HG03571 (cell line): Measurements from ENCODE around the gene DDX50.
"Not testable (repeated sequence)": the region's sequence is repeated elsewhere in the genome, so short reads cannot be mapped to it uniquely, and the experiment has no call there.

ENCODE experiments used
- ATAC-seq: cut with Tn5 transposase; IDR thresholded peaks from one replicate; pipeline ENCODE4 v1.9.1; 2021; ENCODE audit not compliant: unreplicated experiment

The DDX50 gene

DNA sequence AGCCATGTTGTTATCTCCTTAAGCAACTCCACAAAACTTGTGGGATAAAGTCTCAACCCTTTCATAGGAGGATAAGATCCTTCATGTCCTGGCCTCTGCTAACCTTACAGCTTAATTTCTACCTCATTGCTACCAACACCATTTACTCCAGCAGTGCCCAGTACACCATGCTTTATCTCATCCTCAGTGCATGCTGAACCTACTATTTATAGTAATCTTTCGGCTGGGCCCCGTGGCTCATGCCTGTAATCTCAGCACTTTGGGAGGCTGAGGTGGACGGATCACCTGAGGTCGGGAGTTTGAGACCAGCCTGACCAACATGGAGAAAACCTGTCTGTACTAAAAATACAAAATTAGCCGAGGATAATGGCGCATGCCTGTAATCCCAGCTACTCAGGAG lies 78.6 kb downstream of the DDX50 start:
- ATAC-seq = not testable (repeated sequence)

DNA sequence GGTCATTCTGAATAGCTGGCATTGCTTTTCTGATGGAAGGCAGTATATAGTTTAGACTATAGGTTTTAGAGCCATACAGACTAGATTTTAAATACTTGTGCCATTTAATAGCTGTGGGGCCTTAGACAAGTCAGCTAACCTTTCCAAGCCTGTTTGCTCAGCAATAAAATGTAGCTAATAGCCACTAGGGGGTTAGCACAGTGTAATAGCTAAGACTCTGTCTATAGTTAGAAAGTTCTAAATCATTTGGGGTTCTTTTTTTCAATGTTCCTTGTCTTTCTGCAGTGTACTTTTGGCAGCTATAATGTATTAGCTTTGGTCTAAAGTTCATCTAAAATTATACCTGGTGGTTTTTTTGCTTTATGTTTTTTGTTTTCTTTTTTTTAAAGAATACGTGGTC lies 80.0 kb downstream of the DDX50 start:
- no peak for ATAC-seq

DNA sequence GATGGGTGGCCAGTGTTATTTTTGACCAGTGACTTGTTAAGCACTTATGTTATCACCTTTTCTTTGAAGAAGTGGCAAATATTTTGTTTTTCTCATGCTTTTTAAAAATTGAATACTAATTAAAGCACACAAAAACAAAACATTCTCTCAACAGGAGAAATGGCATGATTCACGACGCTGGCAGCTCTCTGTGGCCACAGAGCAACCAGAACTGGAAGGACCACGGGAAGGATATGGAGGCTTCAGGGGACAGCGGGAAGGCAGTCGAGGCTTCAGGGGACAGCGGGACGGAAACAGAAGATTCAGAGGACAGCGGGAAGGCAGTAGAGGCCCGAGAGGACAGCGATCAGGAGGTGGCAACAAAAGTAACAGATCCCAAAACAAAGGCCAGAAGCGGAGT lies 81.3 kb downstream of the DDX50 start:
- ATAC-seq = no peak

DNA sequence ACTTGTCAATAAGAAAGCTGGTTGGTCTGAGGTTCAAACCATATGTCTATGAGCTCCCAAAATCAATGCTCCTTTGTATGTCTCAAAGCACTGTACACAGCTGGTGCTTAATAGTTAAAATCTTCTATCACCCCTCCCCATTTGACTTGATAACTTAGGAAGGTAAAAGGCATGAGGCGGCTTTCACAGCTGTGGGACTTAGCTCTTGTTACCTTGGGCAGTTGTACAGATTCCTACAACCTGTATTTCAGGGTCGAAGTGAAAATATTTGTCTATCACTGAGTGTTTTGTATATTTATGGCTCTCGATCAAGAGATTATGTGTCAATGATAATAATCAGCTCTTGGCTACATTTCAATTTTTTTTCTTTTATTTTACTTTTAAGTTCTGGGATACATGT lies 86.5 kb downstream of the DDX50 start:
- ATAC-seq = no peak

DNA sequence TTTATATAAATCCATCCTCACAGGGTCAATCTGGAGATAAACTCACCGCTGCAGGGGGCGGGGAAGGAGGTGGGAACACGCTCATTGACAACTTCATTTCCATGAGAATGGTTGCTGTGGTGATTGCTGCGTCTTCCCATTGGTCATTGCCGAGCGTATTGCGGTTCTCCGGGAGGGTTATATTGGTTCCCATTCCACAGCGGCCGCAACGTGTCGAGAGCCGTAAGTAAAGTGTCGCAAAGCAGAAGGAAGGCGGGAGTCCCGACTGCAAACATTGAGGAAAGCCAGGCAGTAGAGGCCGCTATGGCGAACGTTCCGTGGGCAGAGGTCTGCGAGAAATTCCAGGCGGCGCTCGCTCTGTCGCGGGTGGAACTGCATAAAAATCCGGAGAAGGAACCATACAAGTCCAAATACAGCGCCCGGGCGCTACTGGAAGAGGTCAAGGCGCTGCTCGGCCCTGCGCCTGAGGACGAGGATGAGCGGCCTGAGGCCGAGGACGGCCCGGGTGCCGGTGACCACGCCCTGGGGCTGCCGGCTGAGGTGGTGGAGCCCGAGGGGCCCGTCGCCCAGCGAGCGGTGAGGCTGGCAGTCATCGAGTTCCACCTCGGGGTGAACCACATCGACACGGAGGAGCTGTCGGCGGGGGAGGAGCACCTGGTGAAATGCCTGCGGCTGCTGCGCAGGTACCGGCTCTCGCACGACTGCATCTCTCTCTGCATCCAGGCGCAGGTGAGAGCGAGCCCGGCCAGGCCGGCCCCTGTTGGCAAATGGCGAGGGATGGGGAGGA lies 87.6 kb downstream of the DDX50 start, which contains the start of gene KIFBP:
KIFBP (plus strand) TSS at position 274 of the 787 bp plus-strand sequence; CDS start at position 304, 30 bp downstream.
- ATAC-seq = peak; percentile 64

DNA sequence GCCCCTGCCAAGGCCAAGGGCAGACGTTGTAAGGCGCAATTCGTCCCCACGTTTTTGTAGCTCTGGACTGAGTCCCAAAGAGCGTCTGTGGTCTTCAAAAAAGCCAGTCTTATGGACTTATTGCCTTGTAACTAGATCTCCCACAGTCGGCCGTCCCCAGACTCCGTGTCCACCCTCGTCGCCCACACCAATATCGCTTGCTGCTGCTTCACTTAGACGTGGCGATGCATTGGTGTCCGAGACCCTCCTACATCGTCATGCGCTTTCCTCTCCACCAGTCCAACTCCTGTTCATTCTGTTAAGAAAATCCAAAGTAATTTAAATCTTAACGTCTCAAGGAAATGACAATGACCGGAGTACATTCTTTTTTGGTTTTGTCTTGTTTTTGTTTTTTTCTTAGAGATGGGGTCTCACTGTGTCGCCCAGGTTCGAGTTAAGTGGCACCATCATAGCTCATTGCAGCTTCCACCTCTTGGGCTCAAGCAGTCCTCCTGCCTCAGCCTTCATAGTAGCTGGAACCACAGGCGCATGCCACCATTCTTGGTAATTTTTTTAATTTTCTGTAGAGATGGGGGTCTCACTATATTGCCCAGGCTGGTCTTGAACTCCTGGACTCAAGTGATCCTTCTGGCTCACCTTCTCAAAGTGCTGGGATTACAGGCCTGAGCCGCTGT lies 88.3 kb downstream of the DDX50 start:
- no peak for ATAC-seq

DNA sequence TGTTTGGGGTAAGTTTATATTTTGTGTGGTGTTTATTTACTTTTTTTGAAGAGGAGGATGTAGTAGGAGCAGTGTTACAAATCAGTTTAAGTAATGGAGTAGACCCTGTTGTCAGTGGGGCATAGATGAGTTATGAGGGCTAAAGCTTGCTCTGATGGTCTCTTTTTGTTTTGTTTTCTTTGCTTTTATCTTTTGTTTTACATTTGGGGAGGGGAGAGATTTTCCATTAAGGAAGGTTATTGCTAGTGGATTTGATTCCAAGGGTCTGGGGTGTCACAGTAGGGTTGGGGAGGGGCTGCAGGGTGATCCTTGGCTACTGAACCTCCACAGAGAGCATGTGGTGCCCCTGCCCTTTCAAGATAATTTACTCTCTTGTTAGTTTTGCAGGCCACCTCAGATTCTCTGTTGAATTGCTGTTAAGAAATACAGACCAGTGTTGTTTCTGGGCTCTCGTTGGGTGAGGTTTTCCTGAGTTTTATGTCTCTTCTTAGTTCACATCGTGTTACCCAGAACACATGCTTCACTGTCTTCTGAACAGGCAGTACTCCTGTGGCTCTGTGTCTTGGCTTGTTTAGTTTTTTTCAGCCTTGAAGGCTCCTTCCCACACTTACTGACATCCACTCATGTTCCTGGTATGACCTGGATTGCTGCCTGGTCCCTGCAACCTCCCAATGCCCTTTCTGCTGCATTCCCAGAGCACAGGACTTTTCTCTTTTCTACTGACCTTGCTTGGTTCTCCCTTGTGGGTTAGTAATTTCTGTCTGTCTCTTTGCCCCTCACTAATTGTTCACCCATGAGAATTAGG lies 91.7 kb downstream of the DDX50 start:
- ATAC-seq = no peak
